OCI-LY1 (cell line): ENCODE results near the gene ZBTB20.

Experiments
- EZH2 ChIP-seq: fragments of 200-600 bp; sonication (generic), shearing (Covaris generic); IDR thresholded peaks from 2 replicates; pipeline ENCODE4 v1.8.0; 2017; ENCODE audit warnings: borderline replicate concordance, mixed run types, mild to moderate bottlenecking, antibody characterized with exemption, low read length, moderate library complexity, mixed read lengths
- TF ChIP-seq, protein P1 (sequence below): fragments of 200-600 bp; sonication (generic), shearing (Covaris generic); IDR thresholded peaks from 2 replicates; pipeline ENCODE4 v1.5.1; 2017; ENCODE audit warnings: mild to moderate bottlenecking, antibody characterized with exemption, low read length, moderate library complexity, mixed read lengths

- TF ChIP-seq, protein P1, sequence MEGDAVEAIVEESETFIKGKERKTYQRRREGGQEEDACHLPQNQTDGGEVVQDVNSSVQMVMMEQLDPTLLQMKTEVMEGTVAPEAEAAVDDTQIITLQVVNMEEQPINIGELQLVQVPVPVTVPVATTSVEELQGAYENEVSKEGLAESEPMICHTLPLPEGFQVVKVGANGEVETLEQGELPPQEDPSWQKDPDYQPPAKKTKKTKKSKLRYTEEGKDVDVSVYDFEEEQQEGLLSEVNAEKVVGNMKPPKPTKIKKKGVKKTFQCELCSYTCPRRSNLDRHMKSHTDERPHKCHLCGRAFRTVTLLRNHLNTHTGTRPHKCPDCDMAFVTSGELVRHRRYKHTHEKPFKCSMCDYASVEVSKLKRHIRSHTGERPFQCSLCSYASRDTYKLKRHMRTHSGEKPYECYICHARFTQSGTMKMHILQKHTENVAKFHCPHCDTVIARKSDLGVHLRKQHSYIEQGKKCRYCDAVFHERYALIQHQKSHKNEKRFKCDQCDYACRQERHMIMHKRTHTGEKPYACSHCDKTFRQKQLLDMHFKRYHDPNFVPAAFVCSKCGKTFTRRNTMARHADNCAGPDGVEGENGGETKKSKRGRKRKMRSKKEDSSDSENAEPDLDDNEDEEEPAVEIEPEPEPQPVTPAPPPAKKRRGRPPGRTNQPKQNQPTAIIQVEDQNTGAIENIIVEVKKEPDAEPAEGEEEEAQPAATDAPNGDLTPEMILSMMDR: no peak
- TF ChIP-seq EZH2: no peak
Measured at GRCh38 chr3:114439284-114439683, 707.8 kb downstream of the ZBTB20 start.
